Chondrocyte (in vitro differentiated cells): ENCODE data around the gene NDUFS8. TPM values are rescaled to one million over a fixed set of nuclear protein-coding genes. Genes with fewer than 3 reads are reported as not detected.

Source experiments
- DNase-seq: peaks from one replicate; pipeline ENCODE4 v3.0.0; 2021; ENCODE audit warnings: mixed read lengths, low spot score
- H3K27ac Mint-ChIP-seq: one replicate; pipeline ENCODE4 v1.8.0; 2021; ENCODE audit warnings: mild to moderate bottlenecking, moderate library complexity, mixed read lengths; ENCODE audit not compliant: unreplicated experiment
- H3K27me3 Mint-ChIP-seq: 2 replicates; pipeline ENCODE4 v1.8.0; 2021; ENCODE audit warnings: low read depth, mixed read lengths
- H3K36me3 Mint-ChIP-seq: 2 replicates; pipeline ENCODE4 v1.8.0; 2021; ENCODE audit warnings: low read depth, mixed read lengths
- H3K4me1 Mint-ChIP-seq: 2 replicates; pipeline ENCODE4 v1.8.0; 2021; ENCODE audit warnings: low read depth, mild to moderate bottlenecking, mixed read lengths
- H3K4me3 Mint-ChIP-seq: one replicate; pipeline ENCODE4 v1.8.0; 2021; ENCODE audit warnings: mild to moderate bottlenecking, moderate library complexity, mixed read lengths; ENCODE audit not compliant: unreplicated experiment
- H3K9me3 Mint-ChIP-seq: 2 replicates; pipeline ENCODE4 v1.8.0; 2021; ENCODE audit warnings: low read depth, mixed read lengths
- CTCF ChIP-seq: fragments of 200-600 bp; sonication (generic); IDR thresholded peaks from 2 replicates; pipeline ENCODE4 v1.5.0; 2021; ENCODE audit warnings: antibody characterized with exemption, mild to moderate bottlenecking, moderate library complexity
- total RNA-seq: library from RNA; stranded (reverse); gene quantifications from 3 replicates; pipeline ENCODE4 v1.2.1, GENCODE V29; 2021

Gene NDUFS8
- total RNA-seq, 1 donor from 2014 or later = 140 TPM

DNA sequence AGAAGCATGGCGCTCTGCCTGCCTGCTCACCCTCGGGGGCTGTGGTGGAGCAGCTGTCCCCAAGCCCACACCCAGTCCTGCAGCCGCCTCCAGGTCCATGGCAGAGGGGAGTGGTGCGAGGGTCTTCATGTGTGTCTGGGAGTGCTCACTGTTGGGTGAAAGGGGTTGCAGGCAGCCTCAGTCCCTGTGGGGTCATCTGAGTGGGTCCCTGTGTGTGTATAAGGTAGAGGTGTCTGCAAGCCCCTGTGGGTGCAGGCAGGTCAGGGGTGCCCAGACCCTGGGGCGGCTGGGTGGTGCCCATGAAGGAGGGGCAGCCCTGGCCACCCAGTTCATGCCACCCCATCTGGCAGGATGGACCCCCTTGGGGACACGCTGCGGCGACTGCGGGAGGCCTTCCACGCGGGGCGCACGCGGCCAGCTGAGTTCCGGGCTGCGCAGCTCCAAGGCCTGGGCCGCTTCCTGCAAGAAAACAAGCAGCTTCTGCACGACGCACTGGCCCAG is 15.5 kb upstream of the NDUFS8 start:
- Mint-ChIP-seq H3K4me3 (no peak overlapping the region), H3K9me3 (no peaks in the 10 kb centered on the region), H3K36me3 (no peaks in the 10 kb centered on the region), H3K27ac (peak overlapping the region; percentile 94), H3K27me3 (no peaks in the 10 kb centered on the region), H3K4me1 (peaks cover 71% of the 10 kb centered on the region)
- TF ChIP-seq CTCF = no peak
- peak; percentile 93 for DNase-seq

- Mint-ChIP-seq H3K9me3 (no peaks in the 10 kb centered on the region), H3K27ac (no peak overlapping the region), H3K36me3 (no peaks in the 10 kb centered on the region), H3K4me3 (no peak overlapping the region), H3K27me3 (no peaks in the 10 kb centered on the region), H3K4me1 (peaks cover 69% of the 10 kb centered on the region)
- TF ChIP-seq CTCF = no peak
- no peak for DNase-seq
Observed at GRCh38 chr11:68015467-68015866, 15.0 kb upstream of the NDUFS8 start.

DNA sequence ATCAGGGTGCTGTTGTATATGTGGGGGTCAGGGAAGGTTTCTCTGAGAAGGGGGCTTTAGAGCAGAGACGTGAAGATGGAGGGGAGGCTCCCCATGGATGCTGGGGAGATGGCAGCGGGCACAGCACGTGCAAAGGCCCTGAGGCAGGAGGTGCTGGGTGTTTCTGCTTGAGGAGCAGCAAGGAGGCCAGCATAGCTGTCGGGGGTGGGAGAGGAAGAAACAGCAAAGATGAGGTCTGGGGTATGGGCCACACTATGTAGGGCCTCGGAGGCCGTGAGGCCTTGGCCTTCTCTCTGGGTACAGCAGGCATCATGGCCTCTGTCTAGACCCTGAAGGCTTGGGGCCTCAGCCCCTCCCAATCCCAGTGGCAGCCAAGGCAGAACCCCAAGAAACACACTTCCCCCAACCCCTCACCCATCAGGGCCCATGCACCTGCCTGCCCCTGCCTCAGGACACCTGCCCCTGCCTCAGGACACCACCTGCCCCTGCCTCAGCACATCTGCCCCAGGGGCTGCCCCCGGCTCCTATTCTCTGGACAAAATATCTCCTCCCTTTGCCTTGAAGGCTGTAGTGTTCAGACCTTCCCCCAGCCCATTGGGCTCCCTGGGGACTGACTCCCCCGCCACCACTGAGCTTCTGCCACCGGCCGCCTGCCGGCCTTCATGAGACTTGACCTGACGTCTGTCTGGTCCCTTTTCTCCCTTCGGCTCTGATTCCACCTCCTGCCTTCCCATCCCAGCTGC is 14.1 kb upstream of the NDUFS8 start:
- peak overlapping the region; percentile 72 for H3K27ac Mint-ChIP-seq
- no peaks in the 10 kb centered on the region for H3K36me3 Mint-ChIP-seq
- TF ChIP-seq CTCF = no peak
- H3K27me3 Mint-ChIP-seq = no peaks in the 10 kb centered on the region
- DNase-seq = peak; percentile 69
- H3K4me1 Mint-ChIP-seq = peaks cover 66% of the 10 kb centered on the region
- no peaks in the 10 kb centered on the region for H3K9me3 Mint-ChIP-seq
- no peak overlapping the region for H3K4me3 Mint-ChIP-seq

DNA sequence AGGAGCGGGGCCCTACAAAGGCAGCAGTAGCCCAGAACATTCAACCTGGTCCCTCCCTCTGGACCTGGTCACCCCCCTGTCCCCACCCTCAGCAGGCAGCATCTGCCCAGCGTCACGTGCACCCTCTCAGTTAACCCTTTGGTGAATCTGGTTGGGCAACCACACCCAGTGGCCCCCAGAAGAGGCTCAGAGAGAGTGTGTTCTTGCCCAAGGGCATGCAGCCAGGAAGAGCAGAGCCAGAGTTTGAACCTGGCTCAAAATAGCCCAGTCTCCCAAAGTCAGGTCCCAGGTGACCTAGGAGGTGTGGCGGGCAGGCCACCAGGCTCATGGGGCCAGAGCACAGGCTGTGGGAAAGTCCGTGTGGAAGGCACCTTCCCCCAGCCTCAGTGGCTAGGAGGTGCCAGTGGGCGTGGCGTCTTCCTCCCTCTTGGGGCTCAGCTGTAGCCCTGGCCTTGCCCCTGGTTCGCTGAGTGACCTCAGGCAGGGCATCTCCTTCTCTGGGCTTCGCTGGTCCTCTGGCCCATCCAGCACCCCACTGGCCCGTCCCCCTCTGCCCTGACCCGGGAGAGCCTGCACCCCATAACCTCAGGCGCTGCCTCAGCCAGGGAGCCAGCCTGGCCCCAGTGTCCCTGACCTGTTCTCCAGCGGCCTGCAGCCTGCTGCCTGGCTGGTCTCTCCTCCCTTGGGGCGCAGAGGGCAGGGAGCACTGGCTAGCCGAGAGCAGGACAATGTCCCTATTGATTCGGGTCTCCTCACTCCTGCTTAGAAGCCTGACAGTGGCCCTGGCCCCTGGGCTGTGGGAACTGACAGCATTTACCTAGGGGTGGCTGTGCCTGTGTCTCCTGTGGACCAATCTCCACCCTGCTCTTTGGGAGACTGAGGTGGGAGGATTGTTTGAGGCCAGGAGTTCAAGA is 13.3 kb upstream of the NDUFS8 start:
- peaks cover 58% of the 10 kb centered on the region for H3K4me1 Mint-ChIP-seq

More for the DNA sequence above, 13.3 kb upstream of the NDUFS8 start:
- DNase-seq = peak; percentile 88
- peak overlapping the region; percentile 72 for H3K27ac Mint-ChIP-seq
- H3K36me3 Mint-ChIP-seq = no peaks in the 10 kb centered on the region
- no peak overlapping the region for H3K4me3 Mint-ChIP-seq
- no peak for TF ChIP-seq CTCF
- no peaks in the 10 kb centered on the region for H3K9me3 Mint-ChIP-seq
- no peaks in the 10 kb centered on the region for H3K27me3 Mint-ChIP-seq
